Measurements from ENCODE around the gene SLC4A4.
"Not testable (repeated sequence)": the region's sequence is repeated elsewhere in the genome, so short reads cannot be mapped to it uniquely, and the experiment has no call there.

SLC4A4 gene

DNA sequence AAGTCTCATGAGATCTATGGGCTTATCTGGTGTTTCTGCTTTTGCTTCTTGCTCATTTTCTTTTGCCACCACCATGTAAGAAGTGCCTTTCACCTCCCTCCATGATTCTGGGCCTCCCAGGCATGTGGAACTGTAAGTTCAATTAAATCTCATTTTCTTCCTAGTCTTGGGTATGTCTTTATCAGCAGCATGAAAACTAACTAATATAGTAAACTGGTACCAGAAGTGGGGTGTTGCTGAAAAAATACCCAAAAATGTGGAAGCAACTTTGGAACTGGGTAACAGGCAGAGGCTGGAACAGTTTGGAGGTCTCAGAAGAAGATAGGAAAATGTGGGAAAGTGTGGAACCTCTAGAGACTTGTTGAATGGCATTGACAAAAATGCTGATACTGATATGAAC lies 70.1 kb downstream of the SLC4A4 start:
- DNase-seq; H3K23ac ChIP-seq (ENCODE audit: low read length in 2 of 2); H2BK5ac ChIP-seq (ENCODE audit: low read depth, low read length, poor library complexity, severe bottlenecking); H3K27ac ChIP-seq (ENCODE audit: low read length, poor library complexity, severe bottlenecking); H3K79me1 ChIP-seq (replicated peaks; ENCODE audit: low read length, poor library complexity, severe bottlenecking); H2BK120ac ChIP-seq (ENCODE audit: low read depth, low read length); H3K14ac ChIP-seq (ENCODE audit: low read length in 2 of 2); H2AFZ ChIP-seq (ENCODE audit: low read depth, low read length); H4K8ac ChIP-seq (ENCODE audit: low read length); H3K4me2 ChIP-seq (ENCODE audit: low read length, poor library complexity, severe bottlenecking); H4K91ac ChIP-seq (ENCODE audit: low read length); H3K4ac ChIP-seq (ENCODE audit: low read depth in 1 of 2, low read length in 2 of 2); H3K27me3 ChIP-seq (ENCODE audit: control insufficient read depth in 1 of 2, insufficient read depth in 1 of 2, low read length in 2 of 2); H3K4me1 ChIP-seq (ENCODE audit: control insufficient read depth, insufficient read depth, low read depth, low read length); H3K36me3 ChIP-seq (ENCODE audit: control insufficient read depth in 1 of 2, insufficient read depth in 2 of 2, low read depth in 1 of 2, low read length in 2 of 2); H3K9me3 ChIP-seq (ENCODE audit: control insufficient read depth, low read length); H2BK15ac ChIP-seq (ENCODE audit: low read depth, poor library complexity, severe bottlenecking); H3K18ac ChIP-seq (ENCODE audit: low read depth in 1 of 2, low read length in 2 of 2); H2BK12ac ChIP-seq (ENCODE audit: low read length in 2 of 2); H3K9ac ChIP-seq (ENCODE audit: low read length); H2AK5ac ChIP-seq (ENCODE audit: low read length, severe bottlenecking); H3K4me3 ChIP-seq (ENCODE audit: insufficient read depth in 1 of 2, low read depth in 1 of 2, low read length in 2 of 2): not testable (repeated sequence)

DNA sequence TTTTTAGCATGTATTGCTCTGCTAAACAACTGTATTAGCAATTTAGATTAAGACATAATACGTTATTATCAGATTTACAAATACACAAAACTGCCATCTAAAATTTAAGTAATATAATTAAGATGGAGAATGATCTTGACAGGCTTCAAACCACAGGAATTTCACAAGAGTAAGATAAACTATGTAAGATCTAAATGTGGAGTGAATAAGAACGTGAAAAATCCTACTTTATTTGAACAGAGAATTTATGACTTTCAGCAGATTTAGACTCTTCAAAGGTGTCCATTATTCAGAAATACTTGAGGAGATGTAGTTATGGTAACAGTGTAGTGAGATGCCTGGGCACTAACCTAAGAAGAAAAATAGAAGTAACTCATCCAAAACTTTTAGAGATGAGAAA lies 73.2 kb downstream of the SLC4A4 start:
- Histone ChIP-seq H2BK12ac (ENCODE audit: low read length in 2 of 2) (no peak overlapping the region), H2AFZ (ENCODE audit: low read depth, low read length) (no peak overlapping the region), H2AK5ac (ENCODE audit: low read length, severe bottlenecking) (no peak overlapping the region), H3K27me3 (ENCODE audit: control insufficient read depth in 1 of 2, insufficient read depth in 1 of 2, low read length in 2 of 2) (no peaks in the 10 kb centered on the region), H3K9me3 (ENCODE audit: control insufficient read depth, low read length) (peaks cover 5% of the 10 kb centered on the region), H2BK120ac (ENCODE audit: low read depth, low read length) (no peak overlapping the region), H3K36me3 (ENCODE audit: control insufficient read depth in 1 of 2, insufficient read depth in 2 of 2, low read depth in 1 of 2, low read length in 2 of 2) (no peaks in the 10 kb centered on the region), H4K8ac (ENCODE audit: low read length) (no peak overlapping the region), H3K79me1 (replicated peaks; ENCODE audit: low read length, poor library complexity, severe bottlenecking) (no peaks in the 10 kb centered on the region), H3K9ac (ENCODE audit: low read length) (no peak overlapping the region), H3K23ac (ENCODE audit: low read length in 2 of 2) (no peak overlapping the region), H2BK15ac (ENCODE audit: low read depth, poor library complexity, severe bottlenecking) (no peak overlapping the region), H3K14ac (ENCODE audit: low read length in 2 of 2) (no peak overlapping the region), H2BK5ac (ENCODE audit: low read depth, low read length, poor library complexity, severe bottlenecking) (no peak overlapping the region), H4K91ac (ENCODE audit: low read length) (no peak overlapping the region), H3K4me2 (ENCODE audit: low read length, poor library complexity, severe bottlenecking) (no peak overlapping the region), H3K4me3 (ENCODE audit: insufficient read depth in 1 of 2, low read depth in 1 of 2, low read length in 2 of 2) (no peak overlapping the region), H3K27ac (ENCODE audit: low read length, poor library complexity, severe bottlenecking) (no peak overlapping the region), H3K4me1 (ENCODE audit: control insufficient read depth, insufficient read depth, low read depth, low read length) (no peaks in the 10 kb centered on the region), H3K18ac (ENCODE audit: low read depth in 1 of 2, low read length in 2 of 2) (no peak overlapping the region), H3K4ac (ENCODE audit: low read depth in 1 of 2, low read length in 2 of 2) (no peak overlapping the region)
- no CpG with 5 or more reads among the region's 2 CpGs for WGBS
- no peak for DNase-seq

DNA sequence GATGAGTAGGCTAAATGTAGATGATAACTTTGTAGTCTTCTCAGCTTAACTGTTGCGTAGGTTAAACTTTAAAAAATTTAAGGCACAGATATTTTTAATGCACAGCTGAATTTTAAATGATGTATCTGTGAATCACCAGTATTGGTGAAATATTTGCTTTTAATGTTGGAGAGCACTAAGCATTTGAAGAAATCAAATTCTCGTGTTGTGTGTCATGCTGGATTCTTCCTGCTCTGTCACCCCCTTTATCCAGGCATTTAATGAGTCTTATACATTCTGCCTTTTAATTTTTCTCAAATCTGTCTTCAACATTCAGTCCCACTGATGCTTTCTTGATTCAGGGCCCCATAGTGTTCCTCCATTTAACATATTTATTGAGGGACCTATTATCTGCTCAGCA lies 76.7 kb downstream of the SLC4A4 start:
- Histone ChIP-seq H3K4me3 (ENCODE audit: insufficient read depth in 1 of 2, low read depth in 1 of 2, low read length in 2 of 2) (no peak overlapping the region), H3K36me3 (ENCODE audit: control insufficient read depth in 1 of 2, insufficient read depth in 2 of 2, low read depth in 1 of 2, low read length in 2 of 2) (no peaks in the 10 kb centered on the region), H2AK5ac (ENCODE audit: low read length, severe bottlenecking) (no peak overlapping the region)

DNA sequence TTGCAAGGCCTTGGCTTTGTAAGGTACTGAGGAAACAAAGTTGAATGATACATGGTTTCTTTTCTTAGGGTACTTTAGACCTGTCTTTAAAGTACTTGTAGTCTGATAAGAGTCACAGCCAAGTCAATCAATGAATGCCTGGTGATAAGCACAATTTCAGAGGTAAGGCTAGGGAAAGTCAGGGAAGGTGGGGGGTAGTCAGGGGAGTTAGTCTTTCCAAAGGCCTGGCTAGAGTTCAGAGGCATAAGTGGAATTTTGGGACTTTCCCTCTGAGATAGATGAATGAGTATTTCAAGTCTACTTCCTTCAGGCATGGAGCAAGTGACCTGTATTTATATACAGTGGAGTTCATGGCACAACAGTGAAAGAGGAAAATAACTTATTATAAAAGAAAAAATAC lies 78.3 kb downstream of the SLC4A4 start:
- Histone ChIP-seq H3K18ac (ENCODE audit: low read depth in 1 of 2, low read length in 2 of 2) (no peak overlapping the region), H4K8ac (ENCODE audit: low read length) (no peak overlapping the region), H2AFZ (ENCODE audit: low read depth, low read length) (no peak overlapping the region), H3K9me3 (ENCODE audit: control insufficient read depth, low read length) (no peaks in the 10 kb centered on the region), H3K4me3 (ENCODE audit: insufficient read depth in 1 of 2, low read depth in 1 of 2, low read length in 2 of 2) (no peak overlapping the region), H3K79me1 (replicated peaks; ENCODE audit: low read length, poor library complexity, severe bottlenecking) (no peaks in the 10 kb centered on the region), H2AK5ac (ENCODE audit: low read length, severe bottlenecking) (no peak overlapping the region), H3K9ac (ENCODE audit: low read length) (no peak overlapping the region), H3K4ac (ENCODE audit: low read depth in 1 of 2, low read length in 2 of 2) (no peak overlapping the region), H2BK12ac (ENCODE audit: low read length in 2 of 2) (no peak overlapping the region), H3K23ac (ENCODE audit: low read length in 2 of 2) (no peak overlapping the region), H2BK15ac (ENCODE audit: low read depth, poor library complexity, severe bottlenecking) (no peak overlapping the region), H3K36me3 (ENCODE audit: control insufficient read depth in 1 of 2, insufficient read depth in 2 of 2, low read depth in 1 of 2, low read length in 2 of 2) (no peaks in the 10 kb centered on the region), H3K14ac (ENCODE audit: low read length in 2 of 2) (peak overlapping the region in 1 of 2 experiments; percentile 86), H2BK120ac (ENCODE audit: low read depth, low read length) (no peak overlapping the region), H3K4me2 (ENCODE audit: low read length, poor library complexity, severe bottlenecking) (no peak overlapping the region), H4K91ac (ENCODE audit: low read length) (no peak overlapping the region), H3K27ac (ENCODE audit: low read length, poor library complexity, severe bottlenecking) (no peak overlapping the region), H3K4me1 (ENCODE audit: control insufficient read depth, insufficient read depth, low read depth, low read length) (no peaks in the 10 kb centered on the region), H2BK5ac (ENCODE audit: low read depth, low read length, poor library complexity, severe bottlenecking) (no peak overlapping the region), H3K27me3 (ENCODE audit: control insufficient read depth in 1 of 2, insufficient read depth in 1 of 2, low read length in 2 of 2) (no peaks in the 10 kb centered on the region)
- no peak for DNase-seq

More for the DNA sequence above, 76.7 kb downstream of the SLC4A4 start:
- H3K23ac ChIP-seq (ENCODE audit: low read length in 2 of 2), result no peak overlapping the region
- no peak overlapping the region for H3K14ac ChIP-seq (ENCODE audit: low read length in 2 of 2)
- no peaks in the 10 kb centered on the region for H3K27me3 ChIP-seq (ENCODE audit: control insufficient read depth in 1 of 2, insufficient read depth in 1 of 2, low read length in 2 of 2)
- H3K9ac ChIP-seq (ENCODE audit: low read length), result no peak overlapping the region
- DNase-seq, result no peak
- H3K4ac ChIP-seq (ENCODE audit: low read depth in 1 of 2, low read length in 2 of 2), result no peak overlapping the region
- whole genome bisulfite sequencing, result 88% methylated on average over 2 of the region's 2 CpGs
- no peak overlapping the region for H3K4me2 ChIP-seq (ENCODE audit: low read length, poor library complexity, severe bottlenecking)
- H2BK15ac ChIP-seq (ENCODE audit: low read depth, poor library complexity, severe bottlenecking), result no peak overlapping the region
- no peaks in the 10 kb centered on the region for H3K4me1 ChIP-seq (ENCODE audit: control insufficient read depth, insufficient read depth, low read depth, low read length)
- H3K18ac ChIP-seq (ENCODE audit: low read depth in 1 of 2, low read length in 2 of 2), result no peak overlapping the region
- no peak overlapping the region for H2BK120ac ChIP-seq (ENCODE audit: low read depth, low read length)
- H3K27ac ChIP-seq (ENCODE audit: low read length, poor library complexity, severe bottlenecking), result no peak overlapping the region
- H4K91ac ChIP-seq (ENCODE audit: low read length), result no peak overlapping the region
- H3K9me3 ChIP-seq (ENCODE audit: control insufficient read depth, low read length), result no peaks in the 10 kb centered on the region
- no peak overlapping the region for H2BK5ac ChIP-seq (ENCODE audit: low read depth, low read length, poor library complexity, severe bottlenecking)
- no peak overlapping the region for H2AFZ ChIP-seq (ENCODE audit: low read depth, low read length)
- H3K79me1 ChIP-seq (replicated peaks; ENCODE audit: low read length, poor library complexity, severe bottlenecking), result no peaks in the 10 kb centered on the region
- no peak overlapping the region for H4K8ac ChIP-seq (ENCODE audit: low read length)
- no peak overlapping the region for H2BK12ac ChIP-seq (ENCODE audit: low read length in 2 of 2)

Data from mesenchymal stem cell (in vitro differentiated cells and primary cell).